Activated effector memory CD4-positive, alpha-beta T cell treated with Interleukin-2 at 50 U/mL for 16 hours (primary cell): ENCODE measurements around the gene KLHL29.

ENCODE experiments used
- DNase-seq: peaks from one replicate; pipeline ENCODE4 v3.0.0-alpha.2; 2020

The KLHL29 gene

DNA sequence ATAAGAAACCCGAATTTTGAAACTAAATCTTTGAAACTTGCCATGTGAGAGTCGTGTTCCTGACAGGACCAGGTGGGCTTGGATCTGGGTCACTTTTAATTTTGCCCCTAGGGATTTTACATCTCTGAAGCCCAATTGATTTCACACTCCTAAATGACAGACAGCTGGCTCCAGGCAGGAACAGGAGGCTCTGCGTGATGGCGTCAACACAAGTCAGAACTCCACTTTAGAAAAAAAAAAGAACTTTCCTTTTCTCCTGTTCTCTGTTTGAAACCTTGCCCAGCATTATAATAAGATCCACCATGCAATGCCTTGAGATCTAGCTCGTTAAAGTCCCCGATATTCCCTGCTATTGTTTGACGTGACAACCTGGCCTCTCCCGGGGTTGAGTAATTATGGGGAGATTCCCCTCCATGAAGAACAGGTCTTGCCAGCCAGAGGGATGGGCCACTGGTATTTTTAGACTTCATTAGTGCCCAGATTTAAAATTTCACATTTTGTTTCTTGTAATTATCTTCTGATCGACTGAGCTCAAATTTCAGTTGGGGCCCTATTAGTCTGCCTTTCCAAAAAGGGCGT, 260.3 kb downstream of the KLHL29 start:
- DNase-seq = no peak

DNA sequence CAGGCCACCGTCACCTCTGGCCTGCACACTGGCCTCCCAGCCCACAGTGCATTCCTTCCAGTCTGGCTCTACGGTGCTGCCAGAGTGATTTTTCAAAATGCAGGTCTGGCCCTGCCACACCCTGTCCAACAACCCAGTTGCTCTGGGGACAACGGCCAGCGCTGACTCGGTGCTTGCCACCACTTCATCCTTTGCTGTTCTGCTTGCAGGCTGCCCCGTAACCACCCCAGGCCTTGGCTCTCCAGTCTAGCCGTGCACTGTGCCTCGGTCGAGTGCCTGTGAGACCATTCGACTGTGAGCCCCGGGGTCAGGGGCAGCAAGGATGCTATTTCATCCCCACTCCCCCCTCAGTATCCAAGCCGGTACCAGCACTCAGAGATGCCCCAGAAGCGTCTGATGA, 262.6 kb downstream of the KLHL29 start:
- no peak for DNase-seq

DNA sequence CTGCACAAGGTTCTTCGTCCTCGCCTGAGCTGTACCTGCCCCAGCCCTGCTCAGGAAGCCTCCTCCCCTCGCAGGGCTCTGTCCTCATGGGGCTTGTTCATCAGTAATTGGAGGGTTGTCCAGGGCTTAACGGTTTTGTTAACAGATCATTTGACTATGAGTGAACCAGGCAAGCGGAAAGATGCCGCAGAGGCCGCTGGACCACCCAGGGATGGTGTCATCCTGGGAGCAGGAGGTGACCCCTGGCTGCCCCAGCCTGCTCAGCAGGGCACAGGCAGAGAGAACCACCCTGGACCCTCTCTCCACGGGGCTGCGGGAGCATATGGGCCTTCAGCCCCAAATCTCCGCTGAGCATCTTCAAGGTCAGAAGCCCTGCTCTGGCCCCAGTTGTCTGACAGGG, 264.3 kb downstream of the KLHL29 start:
- no peak for DNase-seq

DNA sequence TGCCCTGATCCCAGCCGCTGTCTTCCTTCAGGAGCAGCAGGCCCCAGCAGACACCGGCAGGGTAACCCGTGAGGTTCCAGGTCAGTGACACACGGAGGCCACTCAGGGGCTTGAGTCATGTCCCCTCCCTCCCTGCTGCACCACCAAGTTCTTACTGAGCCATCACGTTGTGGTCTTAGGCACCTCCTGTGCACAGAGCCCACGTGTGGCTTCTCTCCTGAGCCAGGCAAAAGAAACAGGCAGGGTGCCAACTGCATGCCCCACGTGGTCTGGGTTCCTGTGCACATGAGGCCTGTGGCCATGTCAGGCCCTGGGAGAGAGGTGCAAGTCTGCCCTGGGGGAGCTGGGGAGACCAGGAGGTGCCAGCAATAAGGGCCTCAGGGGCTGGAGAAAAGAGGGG, 264.8 kb downstream of the KLHL29 start:
- DNase-seq = no peak

DNA sequence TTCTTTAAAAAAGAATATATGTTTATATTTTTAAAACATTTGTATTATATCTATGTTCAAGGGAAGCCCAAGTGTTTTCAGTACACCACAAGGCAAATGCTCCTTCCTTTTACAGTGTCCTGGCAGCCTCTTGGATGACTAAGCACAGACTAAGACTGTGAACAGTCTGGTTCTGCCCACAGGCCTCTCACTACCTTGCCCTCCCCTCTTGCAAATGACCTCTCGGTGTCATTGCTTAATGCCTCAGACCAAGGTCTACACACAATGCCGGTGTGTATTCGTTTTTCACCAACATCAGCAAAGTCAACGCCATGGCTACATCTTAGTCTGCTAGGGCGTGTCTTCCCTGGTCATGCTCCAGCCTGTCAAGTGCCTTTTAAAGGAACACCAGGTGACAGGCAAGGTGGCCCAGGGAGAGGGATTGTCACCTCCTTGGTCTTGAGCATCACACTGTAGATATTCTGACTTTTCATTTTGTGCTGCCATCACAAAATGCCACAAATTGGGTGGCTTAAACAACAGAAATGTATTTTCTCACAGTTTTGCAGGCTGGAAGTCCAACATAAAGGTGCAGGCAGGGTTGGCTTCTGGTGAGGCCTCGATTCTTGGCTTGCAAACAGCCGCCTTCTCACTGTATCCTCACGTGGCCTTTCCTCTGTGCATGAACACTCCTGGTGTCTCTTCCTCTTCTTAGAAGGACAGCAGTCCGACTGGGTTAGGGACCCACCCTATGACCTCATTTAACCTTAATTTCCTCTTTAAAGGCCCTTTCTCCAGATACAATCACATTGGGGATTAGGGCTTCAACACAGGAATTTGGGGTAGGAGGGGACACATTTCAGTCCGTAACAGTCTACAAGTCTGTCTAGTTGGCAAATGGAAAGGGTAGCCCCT, 266.5 kb downstream of the KLHL29 start:
- no peak for DNase-seq

DNA sequence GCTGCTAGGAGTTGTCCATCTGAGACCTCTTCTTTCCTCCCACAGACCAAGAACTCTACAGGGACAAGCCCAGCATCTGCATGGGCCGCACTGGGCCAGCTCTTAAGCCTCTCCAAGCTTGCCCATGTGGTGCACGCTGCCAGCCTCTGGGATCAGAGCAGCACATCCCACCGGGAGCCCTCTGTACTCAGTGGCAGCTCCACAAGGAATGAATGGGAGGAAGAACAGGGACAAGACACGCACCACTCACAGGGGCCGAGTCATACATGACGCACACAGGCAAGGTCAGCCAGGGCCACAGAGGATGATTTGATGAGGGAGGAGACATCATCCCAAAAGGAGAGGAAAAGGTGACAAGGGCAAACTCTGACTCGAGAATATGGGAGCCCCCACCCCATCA, 268.3 kb downstream of the KLHL29 start:
- DNase-seq = no peak

DNA sequence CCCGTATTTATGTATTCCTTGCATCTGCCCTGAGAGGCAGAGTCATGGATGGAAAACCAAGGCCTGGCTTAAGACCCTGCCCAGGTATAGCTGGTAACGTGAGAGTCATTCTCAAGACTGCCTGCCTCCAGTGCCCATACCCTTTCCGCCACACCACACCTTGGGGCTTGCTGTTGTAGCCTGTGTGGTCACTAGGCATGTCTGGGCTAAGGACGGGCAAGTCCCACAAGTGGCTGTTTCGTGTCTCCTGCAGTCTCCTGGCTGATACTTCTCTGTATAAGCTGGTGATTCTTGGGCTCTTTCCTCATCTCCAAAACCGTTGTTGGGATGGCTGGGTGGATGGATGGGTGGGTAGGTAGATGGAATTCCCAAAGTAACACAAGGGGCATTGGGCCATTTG, 269.8 kb downstream of the KLHL29 start:
- DNase-seq = no peak

DNA sequence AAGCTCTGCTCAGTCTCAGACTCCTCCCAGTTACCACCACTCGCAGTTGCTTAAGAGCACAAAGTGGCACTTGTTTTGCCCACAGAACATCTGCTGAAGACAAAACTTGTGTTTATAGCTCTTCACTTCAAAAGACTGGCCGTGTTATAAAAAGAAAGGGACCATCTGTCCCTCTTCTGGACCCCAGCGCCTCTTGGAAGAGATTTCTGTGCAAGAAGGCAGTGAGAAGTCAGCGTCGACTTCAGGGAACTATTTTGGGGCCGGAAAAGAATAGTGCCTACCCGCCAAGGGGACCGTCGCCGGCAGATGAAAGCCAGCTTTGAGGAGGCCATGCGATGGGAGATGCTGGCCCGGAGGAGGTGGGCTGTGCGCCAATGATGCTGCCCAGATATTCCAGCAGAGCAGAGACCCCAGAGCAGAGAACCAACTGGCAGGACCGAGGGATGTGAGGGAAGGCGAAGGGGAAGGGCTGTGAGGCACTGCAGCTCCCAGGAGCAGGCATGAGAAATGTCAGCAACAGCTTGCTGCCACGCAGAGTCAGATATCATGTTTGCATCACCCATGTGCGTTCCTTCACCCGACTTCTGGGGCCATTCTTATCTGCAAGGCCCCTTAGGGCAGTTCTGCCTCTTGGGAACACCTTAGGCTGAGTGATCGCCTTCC, 271.1 kb downstream of the KLHL29 start:
- no peak for DNase-seq

DNA sequence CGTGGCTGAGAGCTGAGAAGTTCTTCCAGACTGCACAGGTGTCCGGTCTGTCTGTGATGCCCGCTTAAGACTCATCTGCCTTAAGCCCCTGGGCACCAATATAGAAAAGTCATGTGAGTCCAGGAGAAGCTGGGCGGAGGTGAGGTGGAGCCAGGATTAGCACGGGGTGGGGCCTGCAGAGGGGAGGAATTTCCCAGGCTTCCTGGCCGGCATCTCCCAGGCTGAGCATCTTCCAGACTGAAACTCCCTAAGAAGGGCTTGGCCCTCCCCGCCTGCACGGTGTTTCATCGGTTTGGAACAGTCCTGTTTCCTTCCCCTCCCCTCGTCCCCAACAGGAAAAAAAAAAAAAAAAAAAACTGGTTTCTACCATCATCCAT, 271.6 kb downstream of the KLHL29 start:
- no peak for DNase-seq

DNA sequence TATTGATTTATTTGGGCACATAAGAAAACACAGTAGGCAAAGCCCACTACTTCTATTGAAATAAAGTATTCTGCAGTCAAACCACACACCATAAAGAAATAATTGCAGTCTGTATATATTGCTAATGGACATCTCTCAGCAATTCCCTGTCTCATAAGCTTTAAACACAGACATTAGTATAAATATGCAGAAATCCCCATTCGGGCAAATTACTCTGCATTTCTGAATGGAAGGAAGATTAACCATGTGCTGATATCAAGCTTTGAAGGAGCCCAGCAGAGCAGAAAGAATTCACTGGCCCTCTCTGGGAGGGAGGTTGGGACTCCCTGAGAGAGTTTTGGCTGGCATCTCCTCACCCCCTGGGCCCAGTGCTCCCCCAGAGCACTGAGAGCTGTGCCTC, 272.4 kb downstream of the KLHL29 start:
- DNase-seq = no peak

DNA sequence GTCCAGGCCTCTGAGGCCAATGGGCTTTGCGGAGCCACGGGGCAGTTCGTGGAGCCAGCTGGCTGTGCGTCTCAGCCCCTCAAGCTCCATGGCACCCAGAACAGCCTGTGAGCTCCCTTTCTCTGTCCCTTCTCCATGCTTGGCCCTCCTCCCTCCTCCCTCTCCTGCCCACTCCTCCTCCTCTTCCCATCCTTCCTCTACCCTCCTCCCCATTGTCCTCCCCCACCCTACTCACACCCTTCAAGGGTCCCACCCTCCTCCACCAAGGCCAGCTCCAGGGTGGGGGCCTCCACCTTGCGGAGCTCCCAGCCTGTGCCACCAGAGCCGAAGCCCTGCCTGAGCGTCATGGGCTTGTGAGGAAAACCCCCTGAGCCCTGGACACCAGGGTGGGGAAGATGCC, 273.0 kb downstream of the KLHL29 start:
- no peak for DNase-seq

DNA sequence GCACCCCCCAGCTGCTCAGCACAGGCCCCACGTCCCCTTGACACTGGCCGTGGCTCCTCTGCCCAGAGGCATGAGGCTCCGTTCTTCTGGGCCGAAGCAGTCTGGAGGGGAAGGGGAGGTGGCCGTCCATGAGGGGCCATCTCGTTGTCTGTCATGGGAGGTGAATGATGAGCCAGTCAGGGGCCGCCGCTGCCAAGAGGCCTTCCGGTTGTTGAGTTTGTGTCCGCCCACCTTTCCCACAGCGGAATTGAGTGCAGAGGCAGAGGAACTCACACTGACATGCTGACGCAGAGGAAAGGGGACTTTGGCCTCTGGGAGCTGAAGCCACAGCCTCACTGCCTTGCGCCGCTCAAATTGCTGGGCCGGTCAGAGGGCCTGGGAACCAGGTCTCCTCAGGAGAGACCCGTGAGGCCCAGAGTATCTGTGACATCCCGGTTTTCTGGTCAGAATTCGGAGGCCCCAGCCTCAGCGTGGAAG, 273.5 kb downstream of the KLHL29 start:
- no peak for DNase-seq

DNA sequence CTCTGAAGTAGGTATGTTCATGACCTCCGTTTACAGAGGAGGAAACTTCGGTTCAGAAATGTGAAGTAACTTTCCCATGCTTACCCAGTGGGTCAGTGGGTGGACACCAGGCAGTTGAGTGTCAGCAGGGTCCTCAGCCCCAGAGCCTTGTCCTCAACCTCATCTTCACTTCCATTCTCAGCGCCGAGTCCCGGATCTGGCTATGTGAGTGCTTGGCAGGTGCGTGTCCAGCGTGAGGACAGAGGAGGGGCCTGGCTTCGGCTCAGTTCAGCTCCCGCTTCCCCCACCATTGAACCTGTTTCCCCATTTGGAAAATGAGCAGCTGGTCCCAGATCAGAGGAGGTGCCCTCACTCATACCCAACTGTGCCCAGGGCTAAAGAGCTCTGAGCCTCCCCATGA, 274.3 kb downstream of the KLHL29 start:
- no peak for DNase-seq

DNA sequence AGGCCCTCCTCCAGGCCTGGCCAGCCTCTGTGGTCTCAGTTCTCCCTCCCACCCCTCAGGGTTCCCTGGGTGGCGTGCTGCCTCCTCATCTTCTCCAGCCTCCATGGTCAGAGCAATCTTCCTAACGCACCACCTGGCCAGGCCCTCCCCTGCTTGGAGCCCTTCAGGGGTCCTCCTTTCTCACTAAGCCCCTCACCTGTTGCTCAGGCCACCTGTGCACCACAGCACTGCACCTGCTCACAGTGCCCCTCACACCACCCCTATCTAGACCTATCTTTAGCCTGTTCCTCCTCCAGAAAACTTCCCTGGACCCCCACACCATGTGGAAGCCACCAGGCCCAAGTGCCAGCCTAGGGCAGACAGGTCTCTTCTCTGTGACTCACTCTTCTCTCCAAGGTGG, 274.8 kb downstream of the KLHL29 start:
- DNase-seq = no peak

DNA sequence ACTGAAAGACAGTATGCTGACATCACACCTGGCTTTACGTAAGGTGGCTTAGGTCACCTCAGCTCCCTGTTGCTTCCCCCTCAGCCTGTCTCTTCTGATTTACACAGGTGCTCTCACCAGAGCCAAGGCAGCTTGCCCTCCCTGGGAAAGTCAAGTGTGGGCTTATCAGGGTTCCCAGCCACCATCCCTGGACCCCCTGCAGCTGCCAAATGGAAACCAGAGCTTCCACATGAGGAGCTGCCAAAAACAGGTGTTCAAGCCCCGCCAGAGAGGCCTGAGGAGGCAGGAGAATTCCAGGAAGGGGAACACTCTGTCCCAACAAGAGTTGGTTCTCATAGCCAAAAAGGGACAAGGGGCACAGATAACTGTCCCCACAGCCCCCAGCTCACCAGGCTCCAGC, 275.3 kb downstream of the KLHL29 start:
- DNase-seq = no peak

DNA sequence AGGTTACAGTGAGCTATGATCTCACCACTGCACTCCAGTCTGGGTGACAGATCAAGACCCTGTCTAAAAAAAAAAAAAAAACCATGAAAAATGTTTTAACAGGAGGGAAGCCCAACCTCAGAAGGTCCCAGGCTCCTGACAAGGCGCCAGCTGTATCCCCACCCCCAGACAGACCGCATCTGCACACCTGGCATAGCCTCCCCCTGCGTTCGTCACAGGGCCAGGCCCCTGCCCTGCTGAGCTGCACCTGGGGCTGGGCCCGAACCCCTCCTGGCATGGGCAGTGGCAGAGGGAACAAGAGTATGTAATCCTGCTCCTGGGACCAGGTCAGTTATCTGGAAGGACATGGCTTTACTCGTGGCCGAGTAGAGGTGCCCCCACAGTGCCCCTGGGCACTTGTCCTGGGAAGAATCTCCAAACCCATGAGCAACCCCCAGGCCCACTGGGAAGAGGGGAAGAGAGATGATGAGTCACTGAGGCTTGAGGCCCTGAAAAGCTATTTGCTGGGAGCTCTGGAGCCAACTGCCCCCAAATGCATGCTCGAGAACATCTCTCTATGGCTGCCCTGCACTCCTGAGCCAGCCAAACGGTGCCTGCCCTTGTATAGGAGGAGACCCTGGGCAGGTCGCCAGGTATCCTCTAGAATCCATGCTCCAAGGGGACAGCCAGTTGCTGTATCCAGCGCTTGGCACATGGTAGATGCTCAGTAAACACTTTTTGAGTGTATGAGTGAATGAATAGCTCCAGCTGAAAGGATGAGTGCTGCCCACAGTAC, 276.5 kb downstream of the KLHL29 start:
- no peak for DNase-seq

DNA sequence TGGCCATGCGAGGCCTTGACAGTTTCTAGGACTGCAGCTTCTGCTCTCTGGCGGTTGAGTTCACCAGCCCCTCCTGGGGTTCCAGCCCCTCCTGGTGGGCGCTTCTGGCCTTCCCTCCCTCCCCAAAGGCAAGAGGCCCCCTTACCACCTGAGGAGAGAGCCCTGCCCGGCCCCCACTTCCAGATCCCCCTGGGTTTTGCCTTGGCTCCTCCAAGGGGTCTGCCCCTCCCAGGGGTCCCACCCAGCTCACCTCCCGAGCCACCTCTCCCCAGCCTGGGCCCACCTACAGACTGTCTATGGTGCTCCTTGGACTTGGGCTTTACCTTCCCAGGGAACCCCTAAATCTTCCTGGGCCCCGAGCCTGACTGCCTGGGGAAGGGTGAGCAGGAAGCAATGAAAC, 277.5 kb downstream of the KLHL29 start:
- no peak for DNase-seq

DNA sequence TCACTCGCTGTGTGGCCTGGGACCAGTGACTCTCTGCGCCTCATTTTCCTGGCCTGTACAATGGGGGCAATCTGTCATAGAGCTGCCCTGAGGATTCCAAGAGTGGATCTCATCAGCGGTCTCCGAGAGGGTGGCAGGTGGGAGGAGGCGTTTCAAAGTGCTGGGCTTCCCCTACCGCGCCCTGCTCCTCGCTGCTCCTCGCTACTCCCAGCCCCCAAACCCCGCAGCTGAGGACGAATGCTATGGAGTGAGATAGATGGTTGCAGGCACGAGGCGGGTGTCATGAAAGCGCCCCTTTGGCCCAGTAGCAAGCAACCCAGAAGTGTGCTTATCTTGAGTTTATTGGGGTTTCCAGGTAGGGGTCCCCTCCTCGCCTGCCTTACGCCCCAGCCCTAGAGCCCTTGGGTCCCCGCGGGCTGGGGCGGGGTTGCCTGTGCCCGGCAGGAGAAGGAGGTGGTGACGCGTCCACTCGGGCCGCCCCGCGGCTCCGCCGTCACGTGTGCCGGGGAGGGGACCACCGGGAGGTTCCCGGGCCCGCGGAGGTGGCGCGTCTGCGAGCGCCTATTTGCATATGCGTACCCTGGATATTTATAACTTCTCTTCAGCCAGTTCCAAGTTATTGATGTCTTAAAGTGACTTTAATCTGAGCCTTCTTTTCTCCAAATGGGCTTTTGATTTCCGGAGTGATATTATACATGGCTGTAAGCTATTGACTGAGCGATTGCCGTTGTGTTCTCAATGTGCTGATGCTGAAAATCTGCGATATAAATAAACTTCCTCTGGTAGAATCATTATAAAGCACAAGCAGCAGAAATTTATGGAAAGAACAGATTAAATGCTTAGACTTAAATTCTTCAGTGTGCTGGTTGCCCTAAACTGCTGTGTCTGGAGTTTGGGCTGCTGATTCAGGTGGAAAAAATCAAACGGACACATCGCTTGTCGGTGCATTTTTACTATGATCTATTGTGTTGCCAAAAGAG, 278.3 kb downstream of the KLHL29 start:
- DNase-seq = no peak

DNA sequence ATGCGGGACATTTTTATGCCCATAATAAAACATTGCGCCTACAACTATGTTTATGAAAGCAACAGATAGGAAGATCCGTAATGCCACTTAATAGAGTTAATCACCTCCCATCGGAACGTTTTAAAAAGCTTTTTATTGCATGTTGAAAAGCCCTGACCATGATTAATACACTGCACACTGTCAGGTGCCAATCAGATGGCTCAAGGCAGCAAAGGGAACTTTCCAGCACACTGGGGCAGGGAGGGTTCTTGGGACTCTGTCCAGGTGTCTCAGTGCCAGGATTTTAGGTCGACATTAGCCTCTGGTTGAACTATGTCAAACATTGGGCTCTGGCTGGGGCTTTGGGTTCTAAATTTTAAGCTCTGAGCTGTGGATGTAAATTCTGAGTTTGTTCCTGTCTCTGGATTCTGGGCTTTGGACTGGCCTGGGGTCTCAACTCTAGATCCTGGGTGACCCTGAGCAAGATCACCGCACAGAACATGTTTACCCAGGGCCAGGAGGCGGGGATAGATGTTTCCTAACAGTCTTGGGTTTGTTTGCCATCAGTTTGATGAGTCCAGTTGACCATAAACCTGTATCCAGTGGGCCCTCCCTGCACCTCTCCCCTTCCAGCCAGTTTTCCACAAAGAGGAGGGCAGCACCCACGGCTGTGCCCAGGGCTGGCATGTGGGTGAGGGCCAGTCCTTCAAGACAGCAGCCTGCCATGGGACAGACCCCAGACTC, 279.2 kb downstream of the KLHL29 start:
- DNase-seq = no peak

DNA sequence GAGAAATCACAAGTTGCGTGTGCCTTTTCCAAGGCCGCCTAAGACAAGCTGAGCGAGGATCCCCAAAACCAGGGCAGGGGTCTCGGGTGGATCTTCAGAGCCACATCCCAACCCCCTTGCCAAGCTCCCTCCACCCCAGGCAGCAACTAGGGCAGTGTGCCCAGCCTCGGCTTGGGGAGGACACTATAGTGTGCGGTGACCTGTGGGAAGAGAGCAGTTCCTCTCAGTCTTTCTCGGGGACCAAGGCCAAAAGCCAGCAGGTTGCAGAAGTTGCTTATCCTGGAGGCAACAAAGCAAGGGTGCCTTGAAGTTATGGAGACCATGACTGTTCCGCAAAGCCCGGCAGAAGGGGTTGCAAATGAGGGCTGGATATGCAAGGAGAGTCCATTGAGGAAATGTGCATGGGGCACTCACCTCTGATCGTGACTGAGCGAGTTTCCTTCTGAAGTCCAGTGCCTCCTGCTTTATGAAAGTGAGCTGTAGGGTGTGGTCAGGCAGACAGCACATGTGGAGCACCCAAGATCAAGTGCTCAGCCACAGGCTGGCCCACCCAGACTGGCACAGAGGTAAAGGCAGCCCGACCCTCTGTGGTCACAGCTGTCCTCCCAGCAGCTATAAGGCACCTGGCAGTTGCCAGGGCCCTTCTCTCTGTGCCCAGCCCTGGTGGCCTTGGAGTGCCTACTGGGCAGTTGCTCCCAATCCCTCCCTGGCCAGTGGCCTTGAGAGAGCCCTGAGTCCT, 281.4 kb downstream of the KLHL29 start:
- DNase-seq = no peak

DNA sequence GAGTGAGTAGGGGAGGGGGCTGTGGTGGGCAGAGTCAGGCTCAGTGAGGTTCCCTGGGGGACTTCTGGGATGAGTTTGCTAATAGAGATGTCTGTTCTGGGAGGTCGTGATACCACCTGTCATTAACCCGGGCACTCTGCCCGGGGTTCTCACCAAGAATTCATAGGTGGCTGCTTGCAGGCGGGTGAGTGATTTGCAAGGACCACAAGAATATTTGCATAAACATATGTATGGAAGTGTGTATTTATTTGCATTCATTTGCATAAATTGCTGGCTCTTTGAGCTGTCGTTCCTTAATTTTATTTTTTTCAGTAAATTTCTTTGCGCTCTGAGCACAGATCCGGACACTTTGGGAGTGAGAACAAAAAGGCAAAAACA, 282.0 kb downstream of the KLHL29 start:
- DNase-seq = no peak
